GM12864 (cell line): ENCODE measurements around the gene BIRC2.

ENCODE experiments used
- DNase-seq: peaks from one replicate; pipeline ENCODE4 v3.0.0-alpha.2; 2011; ENCODE audit warnings: low read depth
- H3K4me3 ChIP-seq: 2 replicates; pipeline ENCODE4 v1.5.1; 2011; ENCODE audit warnings: mild to moderate bottlenecking, low read depth, low read length, control low read depth
- TF ChIP-seq, protein P1 (sequence below): IDR thresholded peaks from 2 replicates; pipeline ENCODE4 v1.5.1; 2011; ENCODE audit warnings: low read depth, mild to moderate bottlenecking, moderate library complexity, low read length, control low read depth, inconsistent platforms; ENCODE audit errors: missing control alignments

The BIRC2 gene

DNA sequence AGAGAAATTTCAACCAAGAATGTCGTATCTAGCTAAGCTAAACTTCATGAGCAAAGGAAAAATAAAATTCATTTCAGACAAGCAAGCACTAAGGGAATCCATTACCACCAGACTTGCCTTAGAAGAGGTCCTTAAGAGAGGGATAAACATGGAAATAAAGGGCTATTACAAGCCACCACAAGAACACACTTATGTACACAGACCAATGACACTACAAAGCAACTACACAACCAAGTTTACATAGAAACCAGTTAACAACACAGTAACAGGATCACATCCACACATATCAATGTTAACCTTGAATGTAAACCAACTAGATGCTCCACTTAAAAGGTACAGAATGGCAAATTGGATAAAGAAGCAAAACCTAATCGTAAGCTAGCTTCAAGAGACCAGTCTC lies 67.5 kb downstream of the BIRC2 start:
- TF ChIP-seq, protein P1, sequence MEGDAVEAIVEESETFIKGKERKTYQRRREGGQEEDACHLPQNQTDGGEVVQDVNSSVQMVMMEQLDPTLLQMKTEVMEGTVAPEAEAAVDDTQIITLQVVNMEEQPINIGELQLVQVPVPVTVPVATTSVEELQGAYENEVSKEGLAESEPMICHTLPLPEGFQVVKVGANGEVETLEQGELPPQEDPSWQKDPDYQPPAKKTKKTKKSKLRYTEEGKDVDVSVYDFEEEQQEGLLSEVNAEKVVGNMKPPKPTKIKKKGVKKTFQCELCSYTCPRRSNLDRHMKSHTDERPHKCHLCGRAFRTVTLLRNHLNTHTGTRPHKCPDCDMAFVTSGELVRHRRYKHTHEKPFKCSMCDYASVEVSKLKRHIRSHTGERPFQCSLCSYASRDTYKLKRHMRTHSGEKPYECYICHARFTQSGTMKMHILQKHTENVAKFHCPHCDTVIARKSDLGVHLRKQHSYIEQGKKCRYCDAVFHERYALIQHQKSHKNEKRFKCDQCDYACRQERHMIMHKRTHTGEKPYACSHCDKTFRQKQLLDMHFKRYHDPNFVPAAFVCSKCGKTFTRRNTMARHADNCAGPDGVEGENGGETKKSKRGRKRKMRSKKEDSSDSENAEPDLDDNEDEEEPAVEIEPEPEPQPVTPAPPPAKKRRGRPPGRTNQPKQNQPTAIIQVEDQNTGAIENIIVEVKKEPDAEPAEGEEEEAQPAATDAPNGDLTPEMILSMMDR, result no peak
- DNase-seq, result no peak
- H3K4me3 ChIP-seq, result no peak overlapping the region

DNA sequence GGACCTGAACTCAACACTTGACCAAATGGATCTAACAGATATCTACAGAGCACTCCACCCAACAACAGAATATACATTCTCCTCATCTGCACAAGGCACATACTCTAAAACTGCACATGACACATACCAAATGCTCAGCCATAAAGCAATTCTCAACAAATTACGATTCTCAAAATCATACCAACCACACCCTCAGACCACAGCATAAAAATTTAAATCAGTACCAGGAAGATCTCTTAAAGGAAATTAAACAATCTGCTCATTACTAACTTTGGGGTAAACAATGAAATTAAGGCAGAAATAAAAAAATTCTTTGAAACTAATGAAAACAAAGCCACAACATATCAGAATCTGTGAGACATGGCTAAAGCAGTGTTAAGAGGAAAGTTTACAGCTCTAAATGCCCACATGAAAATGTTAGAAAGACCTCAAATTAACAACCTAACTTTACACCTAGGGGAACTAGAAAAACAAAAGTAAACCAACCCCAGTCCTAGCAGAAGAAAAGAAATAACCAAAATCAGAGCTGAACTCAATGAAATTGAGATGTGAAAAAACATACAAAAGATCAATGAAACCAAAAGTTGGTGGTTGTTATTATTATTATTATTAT lies 68.4 kb downstream of the BIRC2 start:
- H3K4me3 ChIP-seq, result no peak overlapping the region
- no peak for DNase-seq
- TF ChIP-seq, protein P1, result no peak

DNA sequence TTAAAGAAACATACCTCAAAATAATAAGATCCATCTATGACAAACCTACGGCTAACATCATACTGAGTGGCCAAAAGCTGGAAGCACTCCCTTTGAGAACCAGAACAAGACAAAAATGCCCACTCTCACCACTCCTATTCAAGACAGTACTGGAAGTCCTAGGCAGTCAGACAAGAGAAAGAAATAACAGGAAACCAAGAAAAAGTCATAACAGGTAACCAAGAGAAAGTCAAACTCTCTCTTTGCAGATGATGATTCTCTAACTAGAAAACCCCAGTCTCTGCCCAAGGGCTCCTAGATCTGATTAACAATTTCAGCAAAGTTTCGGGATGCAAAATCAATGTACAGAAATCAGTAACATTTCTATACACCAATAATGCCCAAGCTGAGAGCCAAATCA lies 70.0 kb downstream of the BIRC2 start:
- DNase-seq, result no peak
- TF ChIP-seq, protein P1, result no peak
- H3K4me3 ChIP-seq, result no peak overlapping the region

DNA sequence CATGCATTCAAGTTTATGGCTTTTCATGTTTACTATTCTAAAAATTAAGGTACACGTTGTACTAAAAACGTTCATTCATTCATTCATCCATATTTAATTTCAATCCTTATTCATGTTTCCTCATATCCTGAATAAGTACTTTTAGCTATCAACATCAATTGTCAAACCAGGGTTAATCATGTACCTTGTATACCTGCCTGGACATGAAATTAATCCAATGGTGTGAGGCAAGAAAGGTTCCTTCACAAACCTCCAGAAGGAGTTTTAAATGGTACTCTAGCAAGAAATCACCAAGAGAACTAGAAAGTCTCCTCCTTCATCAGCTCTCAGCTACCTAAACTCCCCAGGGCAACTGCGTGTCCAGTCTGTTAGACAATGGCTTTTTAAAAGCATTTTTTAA lies 72.2 kb downstream of the BIRC2 start:
- no peak overlapping the region for H3K4me3 ChIP-seq
- TF ChIP-seq, protein P1, result no peak
- no peak for DNase-seq

DNA sequence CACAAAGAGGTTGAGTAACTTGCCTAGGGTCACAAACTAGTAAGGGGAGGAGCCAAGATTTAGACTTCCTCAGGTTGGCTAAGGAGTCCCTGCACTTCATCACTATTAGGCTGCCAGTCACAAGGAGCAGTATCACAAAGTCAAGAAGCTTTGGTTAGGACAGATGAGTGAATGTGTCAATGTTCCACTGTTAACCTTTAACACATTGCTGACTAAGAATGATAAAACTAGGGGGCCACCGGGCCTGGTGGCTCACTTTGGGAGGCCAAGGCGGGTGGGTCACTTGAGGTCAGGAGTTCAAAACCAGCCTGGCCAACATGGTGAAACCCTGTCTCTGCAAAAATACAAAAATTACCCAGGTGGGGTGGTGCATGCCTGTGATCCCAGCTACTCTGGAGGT lies 73.5 kb downstream of the BIRC2 start:
- no peak overlapping the region for H3K4me3 ChIP-seq
- TF ChIP-seq, protein P1, result no peak
- no peak for DNase-seq

DNA sequence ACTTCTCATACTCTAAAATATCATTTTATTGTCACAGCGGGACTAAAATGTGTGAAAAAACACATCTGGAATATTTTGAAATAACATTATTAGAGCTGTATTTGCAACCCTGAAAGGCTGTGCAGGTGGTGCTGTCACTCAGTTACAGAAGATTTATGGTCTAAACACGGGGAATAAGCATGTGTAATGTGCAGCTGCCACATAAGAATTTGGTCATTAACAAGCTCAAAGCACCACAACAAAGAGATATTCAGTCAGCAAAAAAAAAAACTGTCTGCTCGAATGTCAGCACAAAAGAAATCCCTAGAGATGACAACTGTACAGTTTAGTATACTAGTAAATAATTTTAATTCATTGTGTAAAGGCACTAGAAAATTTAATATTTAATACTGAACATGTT lies 74.2 kb downstream of the BIRC2 start:
- no peak overlapping the region for H3K4me3 ChIP-seq
- TF ChIP-seq, protein P1, result no peak
- no peak for DNase-seq
